AG10803 (cell line): Measurements from ENCODE around the gene P2RX7.

Experiments
- DNase-seq: peaks from one replicate; pipeline ENCODE4 v3.0.0; 2010; ENCODE audit warnings: low read depth
- H3K4me3 ChIP-seq: 2 replicates; pipeline ENCODE4 v1.5.1; 2011; ENCODE audit warnings: mild to moderate bottlenecking, low read length, control low read depth
- CTCF ChIP-seq: conservative IDR thresholded peaks from 2 replicates; pipeline ENCODE4 v1.5.1; 2011; ENCODE audit warnings: mild to moderate bottlenecking, low read length, control low read depth, inconsistent platforms

P2RX7 gene

GRCh38 chr12:121132601-121133481, at the start of gene P2RX7:
TSS of gene P2RX7 (plus strand) at chr12:121132876. CDS start at chr12:121132971, 95 bp downstream.
- peak within 1 kb of the TSS; percentile 58 for H3K4me3 ChIP-seq
- peak; percentile 20 for TF ChIP-seq CTCF
- DNase-seq, result peak; percentile 71

GRCh38 chr12:121084229-121084628, 48.4 kb upstream of the P2RX7 start:
- no peak overlapping the region for H3K4me3 ChIP-seq
- TF ChIP-seq CTCF, result no peak
- DNase-seq, result no peak

DNA sequence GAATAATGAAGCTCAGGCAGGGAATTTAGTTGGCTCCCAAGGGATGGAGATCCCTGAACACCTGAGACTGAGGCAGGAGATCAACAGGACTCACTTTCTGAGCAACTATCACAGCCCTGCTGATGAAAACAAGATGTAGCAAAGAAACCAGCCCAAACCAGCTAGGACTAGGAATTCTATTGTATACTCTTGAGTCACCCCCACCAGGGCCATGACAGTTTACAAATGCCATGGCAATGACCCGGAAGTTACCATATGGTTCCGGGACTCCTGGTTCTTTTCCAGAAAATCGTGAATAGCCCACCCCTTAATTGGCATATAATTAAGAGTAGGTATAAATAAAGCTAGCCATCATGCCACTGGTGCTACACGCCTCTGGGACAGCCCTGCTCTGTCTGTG, 47.6 kb upstream of the P2RX7 start:
- no peak for TF ChIP-seq CTCF
- no peak for DNase-seq
- H3K4me3 ChIP-seq, result no peak overlapping the region

DNA sequence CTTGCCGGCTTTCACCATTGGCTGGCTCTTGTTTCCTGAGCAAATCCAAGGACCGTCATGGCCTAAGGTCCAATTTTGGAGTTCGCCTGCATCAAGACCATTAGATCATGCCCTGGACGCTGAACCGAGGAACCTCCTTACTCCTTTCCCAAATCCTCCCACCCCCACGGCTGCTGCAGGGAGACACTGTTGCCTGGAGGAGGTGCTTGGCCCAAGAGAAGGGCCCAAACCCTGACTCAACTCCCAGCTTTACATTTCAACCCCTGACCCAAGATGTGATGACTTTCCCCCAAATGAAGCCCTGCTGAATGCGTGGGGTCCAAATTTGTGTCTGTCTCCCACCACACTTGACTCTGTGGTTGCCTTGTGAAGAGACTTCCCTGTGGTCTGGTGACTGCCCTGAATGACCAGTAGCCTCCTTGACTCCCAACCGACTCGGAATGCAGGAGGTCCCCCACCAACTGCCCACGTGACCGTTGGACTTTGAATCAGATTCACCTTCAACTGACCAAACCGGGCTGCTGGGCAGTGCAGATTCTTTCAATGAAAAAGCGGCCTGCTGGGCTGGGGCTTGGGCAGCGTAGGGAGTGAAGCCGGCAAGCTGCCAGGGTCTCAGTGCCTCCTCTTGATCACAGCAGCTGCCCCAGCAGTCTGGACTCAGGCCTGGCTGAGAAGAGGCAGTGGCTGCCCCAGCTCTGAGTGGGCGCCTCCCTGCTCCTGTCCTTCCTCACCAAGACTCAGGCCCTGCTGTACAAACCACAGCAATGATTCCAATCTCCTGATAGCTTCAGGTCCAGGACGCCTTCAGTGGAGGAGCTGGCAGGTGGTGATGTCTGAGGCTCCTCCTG, 46.9 kb upstream of the P2RX7 start:
- TF ChIP-seq CTCF, result no peak
- no peak overlapping the region for H3K4me3 ChIP-seq
- DNase-seq, result no peak

GRCh38 chr12:121086781-121087295, 45.8 kb upstream of the P2RX7 start:
- TF ChIP-seq CTCF, result no peak
- H3K4me3 ChIP-seq, result no peak overlapping the region
- DNase-seq, result no peak

- DNase-seq, result no peak
- no peak overlapping the region for H3K4me3 ChIP-seq
- no peak for TF ChIP-seq CTCF
Observed at GRCh38 chr12:121087467-121088194, 45.0 kb upstream of the P2RX7 start.
